ENCODE results near the gene CDH4. TPM values are rescaled to one million over a fixed set of nuclear protein-coding genes. Genes with fewer than 3 reads are reported as not detected.

Gene CDH4
- total RNA-seq, 2 experiments from 2014 or later = not detected

DNA sequence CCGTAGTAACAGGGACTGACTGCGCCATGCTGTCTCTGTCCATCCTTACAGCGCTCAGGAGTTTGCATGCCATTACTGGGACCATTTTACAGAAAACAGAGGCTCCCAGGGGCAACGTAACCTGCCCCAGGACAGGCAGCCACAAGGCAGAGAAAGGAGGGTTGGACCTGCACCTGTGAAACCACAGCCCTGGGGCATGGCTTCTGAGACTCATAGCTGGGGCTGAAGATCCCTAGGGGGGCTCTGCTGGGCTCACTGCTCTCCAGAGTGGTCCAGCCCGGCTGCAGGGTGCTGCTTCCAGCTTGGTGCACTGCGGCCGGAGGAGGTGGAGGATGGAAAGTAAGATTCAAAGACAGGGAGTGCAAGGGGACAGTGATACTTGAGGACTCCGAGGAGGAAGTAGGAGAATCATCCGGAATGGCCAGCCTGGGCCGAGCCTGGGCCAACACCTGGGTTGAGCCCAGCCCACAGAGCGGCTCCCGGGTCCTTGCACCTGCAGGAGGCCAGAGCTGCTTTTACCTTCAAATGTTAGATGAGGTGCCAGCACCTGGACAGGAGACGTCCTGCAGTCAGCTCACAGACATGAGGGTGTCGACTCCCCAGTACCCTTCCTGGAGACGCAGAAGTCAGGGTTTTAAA lies 183.2 kb downstream of the CDH4 start:
- H3K9me3 ChIP-seq (ENCODE audit: low read length) = no peaks in the 10 kb centered on the region
- H2AFZ ChIP-seq (ENCODE audit: low read length) = no peak overlapping the region
- BruUV-seq (replicated peaks) = no TSS peak
- H3K9me2 ChIP-seq (ENCODE audit: insufficient read depth, low read length) = no peaks in the 10 kb centered on the region
- TF ChIP-seq, protein P1, sequence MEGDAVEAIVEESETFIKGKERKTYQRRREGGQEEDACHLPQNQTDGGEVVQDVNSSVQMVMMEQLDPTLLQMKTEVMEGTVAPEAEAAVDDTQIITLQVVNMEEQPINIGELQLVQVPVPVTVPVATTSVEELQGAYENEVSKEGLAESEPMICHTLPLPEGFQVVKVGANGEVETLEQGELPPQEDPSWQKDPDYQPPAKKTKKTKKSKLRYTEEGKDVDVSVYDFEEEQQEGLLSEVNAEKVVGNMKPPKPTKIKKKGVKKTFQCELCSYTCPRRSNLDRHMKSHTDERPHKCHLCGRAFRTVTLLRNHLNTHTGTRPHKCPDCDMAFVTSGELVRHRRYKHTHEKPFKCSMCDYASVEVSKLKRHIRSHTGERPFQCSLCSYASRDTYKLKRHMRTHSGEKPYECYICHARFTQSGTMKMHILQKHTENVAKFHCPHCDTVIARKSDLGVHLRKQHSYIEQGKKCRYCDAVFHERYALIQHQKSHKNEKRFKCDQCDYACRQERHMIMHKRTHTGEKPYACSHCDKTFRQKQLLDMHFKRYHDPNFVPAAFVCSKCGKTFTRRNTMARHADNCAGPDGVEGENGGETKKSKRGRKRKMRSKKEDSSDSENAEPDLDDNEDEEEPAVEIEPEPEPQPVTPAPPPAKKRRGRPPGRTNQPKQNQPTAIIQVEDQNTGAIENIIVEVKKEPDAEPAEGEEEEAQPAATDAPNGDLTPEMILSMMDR (conservative IDR thresholded peaks at IDR 0.05; ENCODE audit: low read length) = no peak
- DNase-seq (ENCODE audit: low spot score) = no peak
- H3K4me3 ChIP-seq (ENCODE audit: low read depth, low read length, poor library complexity, severe bottlenecking) = no peak overlapping the region
- H3K79me2 ChIP-seq (ENCODE audit: insufficient read depth, low read depth, low read length) = no peaks in the 10 kb centered on the region
- CTCF ChIA-PET (ENCODE audit: unreplicated experiment) = no interaction called here
- no peaks in the 10 kb centered on the region for H3K36me3 ChIP-seq (ENCODE audit: insufficient read depth, low read length)
- H3K4me2 ChIP-seq (ENCODE audit: low read length) = no peak overlapping the region
- no peaks in the 10 kb centered on the region for H3K4me1 ChIP-seq (ENCODE audit: insufficient read depth, low read length, poor library complexity, severe bottlenecking)
- no peaks in the 10 kb centered on the region for H4K20me1 ChIP-seq (ENCODE audit: insufficient read depth, low read length)
- intact Hi-C loops (cut with micrococcal nuclease; ENCODE audit: unreplicated experiment) = no loop called here
- H3K27ac ChIP-seq (ENCODE audit: low read depth, low read length, poor library complexity, severe bottlenecking) = no peak overlapping the region
- POLR2A ChIA-PET = no interaction called here

DNA sequence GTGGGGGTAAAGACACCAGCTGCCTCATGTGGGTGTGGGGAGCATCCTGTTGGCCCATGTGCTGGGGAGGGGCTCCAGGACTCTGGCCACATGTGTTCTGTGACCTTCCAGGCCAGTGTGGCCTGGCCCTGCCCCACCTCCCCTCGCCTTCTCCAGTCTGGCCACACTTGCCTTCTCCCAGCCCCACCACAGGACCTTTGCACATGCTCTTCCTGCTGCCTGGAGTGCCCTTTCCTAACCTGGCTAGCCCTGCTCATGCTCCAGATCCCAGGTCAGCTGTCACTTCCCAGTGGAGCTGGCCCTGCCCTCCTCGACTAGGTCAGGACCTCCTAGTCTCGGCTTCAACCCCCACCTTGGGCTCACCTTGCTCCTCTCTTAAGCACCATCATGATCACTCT lies 183.8 kb downstream of the CDH4 start:
- Histone ChIP-seq H2AFZ (ENCODE audit: low read length) (no peak overlapping the region), H3K79me2 (ENCODE audit: insufficient read depth, low read depth, low read length) (no peaks in the 10 kb centered on the region), H3K4me1 (ENCODE audit: insufficient read depth, low read length, poor library complexity, severe bottlenecking) (no peaks in the 10 kb centered on the region), H3K27ac (ENCODE audit: low read depth, low read length, poor library complexity, severe bottlenecking) (no peak overlapping the region), H3K9me3 (ENCODE audit: low read length) (no peaks in the 10 kb centered on the region), H4K20me1 (ENCODE audit: insufficient read depth, low read length) (no peaks in the 10 kb centered on the region), H3K4me2 (ENCODE audit: low read length) (no peak overlapping the region), H3K4me3 (ENCODE audit: low read depth, low read length, poor library complexity, severe bottlenecking) (no peak overlapping the region), H3K36me3 (ENCODE audit: insufficient read depth, low read length) (no peaks in the 10 kb centered on the region), H3K9me2 (ENCODE audit: insufficient read depth, low read length) (no peaks in the 10 kb centered on the region)
- no peak for TF ChIP-seq EZH2phosphoT487 (IDR thresholded peaks at IDR 0.05; ENCODE audit: borderline replicate concordance, low read depth, low read length)
- TF ChIP-seq, protein P1 (conservative IDR thresholded peaks at IDR 0.05; ENCODE audit: low read length) = no peak
- intact Hi-C loops (cut with micrococcal nuclease; ENCODE audit: unreplicated experiment) = no loop called here
- BruUV-seq (replicated peaks) = no TSS peak
- ChIA-PET POLR2A (no interaction called here), CTCF (ENCODE audit: unreplicated experiment) (no interaction called here)
- DNase-seq (ENCODE audit: low spot score) = no peak

DNA sequence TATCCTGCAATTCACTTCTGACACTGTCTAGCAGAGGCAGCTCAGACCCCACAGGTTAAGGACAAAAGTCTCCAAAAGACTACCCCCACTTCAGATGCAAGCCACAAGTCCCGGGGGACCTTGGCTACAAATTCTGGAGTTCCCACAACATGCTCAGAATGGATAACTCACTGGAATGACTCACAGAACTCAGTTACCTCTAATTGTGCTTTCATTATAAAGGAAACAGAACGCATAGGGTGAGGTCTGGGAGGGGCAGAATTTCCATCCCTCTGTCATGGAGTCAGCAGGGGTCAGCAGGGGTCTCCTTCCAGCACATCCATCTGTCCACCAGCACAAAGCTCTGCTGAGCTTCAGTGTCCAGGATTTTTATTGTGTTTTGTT lies 184.2 kb downstream of the CDH4 start:
- intact Hi-C loops (cut with micrococcal nuclease; ENCODE audit: unreplicated experiment) = no loop called here
- H3K9me2 ChIP-seq (ENCODE audit: insufficient read depth, low read length) = no peaks in the 10 kb centered on the region
- no peaks in the 10 kb centered on the region for H3K79me2 ChIP-seq (ENCODE audit: insufficient read depth, low read depth, low read length)
- POLR2A ChIA-PET = no interaction called here
- H2AFZ ChIP-seq (ENCODE audit: low read length) = no peak overlapping the region
- H4K20me1 ChIP-seq (ENCODE audit: insufficient read depth, low read length) = no peaks in the 10 kb centered on the region
- no peak overlapping the region for H3K4me3 ChIP-seq (ENCODE audit: low read depth, low read length, poor library complexity, severe bottlenecking)
- H3K27ac ChIP-seq (ENCODE audit: low read depth, low read length, poor library complexity, severe bottlenecking) = no peak overlapping the region
- CTCF ChIA-PET (ENCODE audit: unreplicated experiment) = no interaction called here
- no peaks in the 10 kb centered on the region for H3K4me1 ChIP-seq (ENCODE audit: insufficient read depth, low read length, poor library complexity, severe bottlenecking)
- no peak for DNase-seq (ENCODE audit: low spot score)
- H3K4me2 ChIP-seq (ENCODE audit: low read length) = no peak overlapping the region
- TF ChIP-seq, protein P1 (conservative IDR thresholded peaks at IDR 0.05; ENCODE audit: low read length) = no peak
- TF ChIP-seq EZH2phosphoT487 (IDR thresholded peaks at IDR 0.05; ENCODE audit: borderline replicate concordance, low read depth, low read length) = no peak
- BruUV-seq (replicated peaks) = no TSS peak
- no peaks in the 10 kb centered on the region for H3K9me3 ChIP-seq (ENCODE audit: low read length)
- no peaks in the 10 kb centered on the region for H3K36me3 ChIP-seq (ENCODE audit: insufficient read depth, low read length)

Data from OCI-LY7 (cell line).